Activated CD4-positive, alpha-beta T cell treated with anti-CD3 and anti-CD28 coated beads for 48 hours (primary cell): ENCODE measurements around the gene GRIK2.

ENCODE experiments used
- DNase-seq: peaks from one replicate; pipeline ENCODE4 v3.0.0-alpha.2; 2020

Gene GRIK2

DNA sequence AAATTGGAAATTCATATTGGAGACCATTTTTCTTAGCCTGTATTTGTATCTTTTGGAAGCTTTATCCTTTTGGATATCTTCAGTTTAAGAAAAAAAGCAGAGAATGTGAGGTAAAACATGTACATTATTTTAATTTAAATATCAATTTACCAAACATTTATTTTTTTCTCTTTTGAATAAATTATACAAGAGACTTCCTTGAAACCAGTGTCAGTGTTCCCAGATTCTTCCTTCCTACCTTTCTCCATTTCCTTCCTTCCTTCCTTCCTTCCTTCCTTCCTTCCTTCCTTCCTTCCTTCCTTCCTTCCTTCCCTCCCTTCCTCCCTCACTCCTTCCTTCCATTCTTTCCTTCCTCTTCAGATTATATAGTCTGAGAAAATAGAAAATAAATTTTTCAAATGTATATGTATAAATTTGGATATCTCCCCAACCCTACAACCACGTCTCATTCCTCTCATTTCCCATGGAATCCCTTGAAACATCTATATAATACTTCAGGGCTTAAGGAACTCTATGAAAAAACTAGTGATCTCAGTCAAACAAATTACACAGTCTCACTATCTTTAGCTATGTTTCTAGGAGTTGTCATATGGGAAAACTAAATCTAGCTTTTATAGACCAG is 528.4 kb downstream of the GRIK2 start:
- no peak for DNase-seq

DNA sequence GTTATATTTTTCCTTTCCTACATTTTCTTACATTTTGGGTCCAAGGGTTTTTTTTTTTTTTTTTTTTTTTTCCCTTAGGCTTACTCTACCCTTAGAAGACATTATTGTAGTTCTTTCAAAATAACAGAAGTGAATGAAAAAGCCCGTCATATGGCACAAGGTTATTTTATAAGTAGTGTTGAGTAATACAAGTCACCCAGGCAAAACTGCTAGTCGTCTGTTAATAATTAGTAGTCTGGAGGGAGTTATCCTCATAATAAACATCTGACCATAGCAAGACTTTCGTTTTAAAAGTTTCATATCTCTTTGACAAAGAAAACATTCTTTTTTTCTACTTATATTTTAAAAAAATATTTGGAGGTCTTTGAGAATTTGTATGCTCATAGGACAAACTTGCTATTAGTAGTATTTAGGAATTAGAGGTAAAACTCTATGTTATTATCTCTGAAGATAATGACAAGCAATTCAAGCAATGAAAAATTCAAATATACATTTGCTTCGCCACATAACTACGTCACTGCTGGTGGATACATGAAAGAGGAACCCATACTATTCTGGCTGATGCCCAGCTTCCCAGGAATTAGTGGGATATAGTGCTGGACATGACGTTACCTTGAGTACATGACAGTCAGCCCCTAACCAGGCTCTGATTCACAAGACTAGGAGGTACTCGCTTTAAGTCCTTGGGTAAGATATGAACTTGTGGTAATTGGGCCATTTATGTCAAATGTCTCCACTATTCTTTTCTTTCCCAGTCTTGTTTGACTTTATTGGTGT is 532.8 kb downstream of the GRIK2 start:
- DNase-seq, result no peak

DNA sequence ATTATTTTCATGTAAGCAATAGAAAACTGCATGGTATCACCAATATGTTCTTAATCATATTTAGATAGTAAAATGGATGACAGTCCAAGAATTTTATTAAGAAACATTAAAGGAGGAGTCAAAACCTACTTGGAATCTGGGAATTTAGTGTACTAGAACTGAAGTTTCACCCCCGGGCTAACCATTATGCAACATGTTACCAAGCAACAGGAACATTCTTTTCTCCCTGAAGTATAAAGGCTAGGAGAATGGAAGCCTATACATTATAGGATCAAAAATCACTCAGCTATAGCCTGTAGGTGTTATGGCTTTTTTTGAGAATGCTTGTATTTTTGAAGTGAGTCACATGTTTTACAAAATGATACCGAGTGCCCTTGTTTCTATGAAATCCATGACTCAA is 538.3 kb downstream of the GRIK2 start:
- no peak for DNase-seq

DNA sequence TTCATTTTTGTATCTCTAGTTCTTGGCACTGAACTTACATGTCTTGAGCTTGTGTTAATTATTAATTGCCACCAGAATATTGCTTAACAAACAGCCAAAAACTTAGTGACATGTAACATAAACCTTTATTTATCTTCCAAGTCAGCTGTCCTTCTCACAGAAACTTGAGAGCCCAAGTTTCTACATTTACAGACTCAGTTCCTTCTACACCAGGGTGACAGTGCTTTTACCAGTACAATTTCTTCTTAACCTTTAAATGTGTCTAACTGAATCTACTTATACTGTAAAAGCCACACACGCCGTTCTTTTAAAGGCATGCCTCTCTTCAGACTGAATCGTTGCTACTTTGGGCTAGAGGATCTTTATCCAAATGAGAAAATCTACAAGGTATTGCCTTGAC is 539.2 kb downstream of the GRIK2 start:
- no peak for DNase-seq

DNA sequence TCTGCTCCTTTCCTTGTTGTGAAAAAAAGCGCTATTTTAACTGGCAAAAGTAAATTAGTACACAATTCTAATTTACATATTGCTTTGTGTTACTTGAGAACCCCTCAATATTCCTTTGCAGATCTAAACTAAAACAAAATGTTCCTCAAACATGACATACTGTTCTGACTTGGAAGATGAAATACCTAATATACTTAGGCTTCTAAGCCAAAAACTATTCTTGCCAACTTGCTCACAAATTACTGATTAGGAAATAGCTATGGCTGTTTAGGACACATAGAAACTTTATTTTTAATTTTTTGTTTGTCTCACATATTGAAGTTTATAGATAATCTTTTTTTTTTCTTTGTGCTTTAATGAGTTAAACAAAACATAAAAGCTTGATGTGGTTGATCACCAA is 542.2 kb downstream of the GRIK2 start:
- no peak for DNase-seq

DNA sequence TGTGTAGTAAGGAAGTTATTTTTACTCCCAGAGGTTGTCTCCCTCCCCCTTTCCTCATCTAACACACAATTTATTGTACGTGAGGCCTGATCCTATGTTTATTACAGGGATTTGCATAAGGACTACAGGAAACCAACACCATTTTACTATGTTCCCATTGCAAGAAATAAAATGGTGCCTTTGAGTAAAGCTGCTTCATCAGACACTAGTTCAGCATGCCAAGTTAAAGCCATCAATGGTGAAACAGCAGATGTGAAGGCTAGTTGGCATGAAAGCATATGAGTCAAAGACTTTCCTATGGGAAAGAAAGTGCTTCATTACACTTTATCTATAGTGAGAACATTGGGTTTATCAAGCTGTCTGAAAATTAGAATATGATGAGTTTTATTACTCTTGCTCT is 543.0 kb downstream of the GRIK2 start:
- DNase-seq, result no peak

DNA sequence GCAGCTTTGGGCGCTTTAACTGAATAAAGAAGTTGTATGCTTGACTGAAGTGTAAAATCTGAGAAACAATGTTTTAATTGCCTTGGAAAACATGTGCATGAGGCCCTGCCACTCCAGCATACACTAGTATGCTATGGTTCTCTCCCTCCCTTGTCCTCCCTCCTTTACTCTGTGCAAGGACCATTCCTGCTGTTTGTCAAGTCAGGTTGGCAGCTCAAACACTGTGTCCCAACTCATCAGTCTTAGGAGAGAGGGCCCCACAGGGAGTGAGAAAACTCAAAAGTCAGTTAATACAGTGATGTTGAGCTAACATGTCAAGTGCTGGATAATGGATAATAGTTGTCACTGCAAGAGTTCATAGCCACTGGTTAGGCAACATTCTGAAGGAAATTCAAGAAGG is 543.6 kb downstream of the GRIK2 start:
- DNase-seq, result no peak

DNA sequence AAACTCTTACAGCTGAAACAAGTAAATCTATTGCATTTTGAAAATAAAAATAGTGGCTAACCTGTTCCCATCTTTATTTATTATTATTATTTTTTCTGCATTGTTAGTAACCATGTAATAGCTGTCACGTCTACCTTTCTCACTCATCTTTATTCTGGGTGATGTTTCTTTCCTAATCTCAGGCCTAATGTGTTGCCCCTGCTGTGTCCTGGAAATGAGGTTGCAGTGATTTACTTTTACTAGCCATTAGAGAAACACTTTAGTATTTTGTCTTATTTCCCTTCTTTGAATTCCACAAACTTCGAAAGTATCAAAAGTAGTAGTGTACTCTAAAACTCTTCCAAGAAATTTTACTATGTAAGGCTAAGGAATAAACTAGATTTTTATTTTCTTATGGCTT is 546.9 kb downstream of the GRIK2 start:
- DNase-seq, result no peak

DNA sequence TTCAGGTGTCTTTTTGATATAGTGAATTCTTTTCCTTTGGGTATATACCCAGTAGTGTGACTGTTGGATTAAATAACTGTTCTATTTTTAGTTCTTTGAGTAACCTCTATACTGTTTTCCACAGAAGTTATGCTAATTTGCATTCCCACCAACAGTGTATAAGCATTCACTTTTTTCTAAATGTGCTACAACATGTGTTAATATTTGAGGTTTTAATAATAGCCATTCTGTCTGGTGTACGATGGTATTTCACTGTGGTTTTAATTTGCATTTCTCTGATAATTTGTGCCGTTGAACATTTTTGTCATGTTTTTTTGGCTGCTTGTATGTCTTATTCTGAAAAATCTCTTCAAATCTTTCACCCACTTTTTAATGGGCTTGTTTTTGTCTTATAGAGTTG is 563.5 kb downstream of the GRIK2 start:
- no peak for DNase-seq

DNA sequence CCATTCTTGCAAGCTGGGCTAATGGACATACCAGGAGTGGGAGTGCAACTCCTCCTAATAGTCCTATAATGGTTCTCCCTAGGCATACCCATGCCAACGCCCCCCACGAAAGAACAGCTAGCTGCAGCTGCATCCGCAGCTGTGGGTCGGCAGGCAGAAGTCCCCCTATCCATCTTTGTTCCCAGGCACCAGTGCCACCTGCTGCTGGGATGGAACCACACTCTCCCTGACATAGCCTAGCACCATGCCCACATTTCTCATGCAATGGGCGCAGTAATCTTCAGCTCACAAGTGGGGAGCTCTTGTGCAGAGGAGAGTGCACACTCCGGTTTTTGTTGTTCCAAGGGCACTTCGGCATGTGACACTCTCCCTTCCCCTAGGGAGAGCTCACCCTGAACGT is 567.8 kb downstream of the GRIK2 start:
- no peak for DNase-seq

DNA sequence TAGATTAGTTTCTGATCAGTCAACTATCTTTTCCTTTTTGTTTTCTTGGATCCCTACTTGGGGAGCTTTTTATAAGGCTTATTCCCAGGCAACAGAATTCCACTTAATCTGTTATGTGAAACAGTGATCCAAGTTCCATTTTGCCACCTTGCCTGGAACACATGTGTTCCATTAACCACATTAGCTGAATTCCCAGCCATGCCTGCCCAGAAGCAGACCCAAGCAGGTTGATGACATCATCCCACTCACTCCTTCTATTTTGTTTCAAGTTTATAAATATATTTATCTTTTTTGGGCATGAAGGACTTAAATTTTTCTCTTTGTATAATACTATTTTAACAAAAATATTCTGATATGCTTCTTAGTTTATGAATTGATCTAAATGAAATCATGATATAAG is 587.4 kb downstream of the GRIK2 start:
- DNase-seq, result no peak

DNA sequence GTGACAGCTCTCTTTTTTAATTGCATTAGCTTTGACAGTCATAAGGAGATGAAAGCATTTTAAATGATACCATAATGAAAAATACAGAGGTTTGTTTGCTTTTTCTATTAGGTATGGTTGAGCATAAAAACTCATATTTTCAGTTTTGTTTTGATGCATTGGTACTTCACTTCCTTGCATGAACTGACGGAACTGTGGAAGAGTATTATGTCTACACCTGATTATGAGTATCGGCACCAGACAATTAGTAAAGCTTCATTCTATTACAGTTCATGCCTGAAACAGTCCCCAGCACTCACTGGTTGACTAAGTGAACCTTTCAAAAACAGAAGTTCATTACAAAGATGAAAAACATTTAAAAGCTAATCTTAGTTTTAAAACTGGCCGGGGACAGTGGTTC is 593.0 kb downstream of the GRIK2 start:
- no peak for DNase-seq

DNA sequence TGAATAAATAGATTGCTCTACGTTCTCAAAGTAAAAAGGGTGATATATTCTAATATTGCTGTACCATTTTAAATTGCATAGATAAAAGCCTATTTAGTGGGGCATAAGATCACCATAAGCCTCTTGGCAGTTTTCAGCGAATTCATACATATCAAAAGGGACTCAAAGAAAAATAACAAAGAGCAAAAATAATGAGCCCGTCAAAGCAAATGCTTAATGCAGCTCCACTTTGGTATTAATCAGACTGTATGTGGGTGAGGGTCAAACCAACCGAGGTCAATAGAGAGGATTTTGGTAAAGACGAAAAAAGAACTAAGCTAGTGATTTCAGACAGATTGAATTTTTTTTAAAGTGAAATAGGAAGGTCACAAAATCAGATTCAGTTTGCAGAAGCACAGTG is 598.8 kb downstream of the GRIK2 start:
- DNase-seq, result no peak

DNA sequence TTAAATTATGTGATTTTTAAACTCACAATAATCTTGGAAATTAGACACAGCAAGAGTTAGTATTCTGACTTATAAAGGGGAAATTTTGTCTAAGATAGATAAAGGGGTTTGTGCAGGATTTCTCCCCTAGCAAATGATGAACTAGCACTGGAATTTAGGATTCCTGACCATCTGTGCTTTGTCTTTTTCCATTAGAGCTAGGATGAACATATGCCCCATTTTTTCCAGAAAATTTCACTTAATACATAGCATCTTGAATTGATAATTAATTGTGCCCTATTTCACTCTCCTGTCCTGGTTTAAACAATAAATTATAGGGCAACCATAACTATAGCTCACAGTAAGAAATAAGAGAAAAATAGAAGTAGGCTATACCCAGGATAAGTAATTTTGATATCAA is 601.0 kb downstream of the GRIK2 start:
- no peak for DNase-seq

DNA sequence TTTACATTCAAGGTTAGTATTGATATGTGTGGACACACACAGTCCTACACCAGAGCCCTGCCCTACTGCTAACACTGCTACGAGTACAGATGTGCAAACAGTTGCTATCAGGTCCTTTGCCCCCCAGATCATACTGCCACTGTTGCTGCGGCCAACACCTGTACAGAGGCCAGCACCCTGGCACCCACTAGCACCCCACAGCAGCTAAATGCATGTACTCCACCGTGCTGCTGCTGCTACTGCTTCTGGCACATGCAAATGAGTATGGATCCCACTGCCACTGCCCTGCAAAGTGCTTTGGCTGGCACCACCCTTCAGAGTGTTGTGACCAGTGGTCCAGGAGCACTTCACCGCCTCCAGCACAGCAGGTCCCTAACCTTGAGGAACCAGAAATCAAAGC is 621.9 kb downstream of the GRIK2 start:
- no peak for DNase-seq

DNA sequence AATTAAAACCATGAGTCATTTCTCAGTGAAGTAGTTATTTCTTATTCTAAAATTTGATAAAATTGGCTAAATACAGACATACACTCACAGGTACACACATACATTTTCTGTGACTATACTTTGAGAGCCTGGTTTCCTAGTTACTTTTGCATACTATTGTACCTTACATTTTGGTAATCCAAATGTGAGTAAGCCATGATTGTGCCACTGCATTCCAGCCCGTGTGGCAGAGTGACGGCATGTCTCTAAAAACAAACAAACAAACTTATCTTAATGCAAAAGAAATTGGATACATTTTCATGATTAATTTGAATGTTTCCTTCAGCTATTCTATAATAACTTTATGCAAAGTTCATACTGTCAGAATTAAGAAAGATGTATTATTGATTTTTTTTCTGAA is 628.8 kb downstream of the GRIK2 start:
- DNase-seq, result no peak

DNA sequence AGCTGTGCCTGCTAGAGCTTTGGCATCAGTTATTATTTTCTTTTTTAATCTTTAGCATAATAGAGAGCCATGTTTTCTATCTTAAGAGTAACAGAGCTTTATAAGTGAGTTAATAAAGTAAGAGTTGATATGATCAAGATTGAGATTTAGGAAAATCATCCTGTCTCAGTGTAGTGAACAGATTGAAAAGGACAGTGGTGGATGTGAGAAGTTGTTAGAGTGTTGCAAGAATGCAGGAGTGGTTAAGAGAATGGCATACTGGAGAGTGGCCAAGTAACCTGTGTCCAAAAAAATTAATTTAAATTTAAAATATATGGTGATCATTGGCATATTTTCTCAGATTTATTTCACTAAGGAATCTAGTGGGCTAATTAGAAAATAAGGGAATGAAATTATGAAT is 629.3 kb downstream of the GRIK2 start:
- DNase-seq, result no peak

DNA sequence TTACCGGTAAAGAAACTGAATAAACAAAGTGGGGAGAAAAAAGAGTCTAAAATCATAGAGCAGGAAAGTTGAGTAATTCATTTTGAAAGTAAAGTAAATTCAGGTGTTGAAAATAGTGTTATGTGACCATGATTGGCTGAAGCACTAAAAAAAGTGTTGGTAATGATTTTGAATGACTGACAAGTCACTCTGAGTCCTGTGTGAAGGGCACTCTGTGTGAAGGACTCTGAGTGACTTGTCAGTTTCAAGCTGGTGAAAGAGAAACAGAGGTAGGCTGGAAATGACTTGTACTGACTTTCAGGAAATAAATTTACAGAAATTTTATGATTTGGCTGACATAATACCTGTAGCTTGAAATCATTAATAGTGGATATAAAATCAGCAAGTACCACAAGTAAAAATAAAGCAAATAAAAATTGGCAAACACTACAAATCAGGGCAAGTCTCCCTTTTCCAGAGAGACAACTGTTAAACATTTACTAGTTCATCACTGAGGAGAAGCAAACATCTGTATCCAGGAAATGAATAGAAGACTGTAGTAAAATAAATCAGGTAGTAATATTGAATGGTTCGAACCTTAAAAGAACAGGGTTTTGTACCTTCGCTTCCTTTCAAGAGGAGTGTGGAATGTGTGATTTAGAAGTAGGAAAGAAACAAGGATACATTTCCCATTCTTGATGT is 630.6 kb downstream of the GRIK2 start:
- no peak for DNase-seq

DNA sequence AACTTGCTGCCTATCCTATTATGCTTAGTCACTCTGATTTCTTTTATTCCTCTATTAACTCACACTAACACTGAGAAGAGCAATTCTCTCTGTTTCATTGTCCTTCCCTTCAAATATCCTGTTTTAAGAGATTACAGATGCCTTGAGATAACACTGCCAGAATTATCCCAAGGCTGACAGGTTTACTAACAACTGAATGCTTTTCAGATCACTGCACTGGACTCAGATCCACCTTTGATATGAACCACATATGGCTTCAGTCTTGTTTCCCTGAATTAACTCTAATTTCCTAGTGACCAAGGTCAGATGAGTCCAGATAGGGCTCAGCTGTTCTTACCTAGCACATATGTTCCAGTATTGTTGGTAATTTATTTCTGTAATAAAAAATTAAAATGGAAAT is 633.1 kb downstream of the GRIK2 start:
- DNase-seq, result no peak

DNA sequence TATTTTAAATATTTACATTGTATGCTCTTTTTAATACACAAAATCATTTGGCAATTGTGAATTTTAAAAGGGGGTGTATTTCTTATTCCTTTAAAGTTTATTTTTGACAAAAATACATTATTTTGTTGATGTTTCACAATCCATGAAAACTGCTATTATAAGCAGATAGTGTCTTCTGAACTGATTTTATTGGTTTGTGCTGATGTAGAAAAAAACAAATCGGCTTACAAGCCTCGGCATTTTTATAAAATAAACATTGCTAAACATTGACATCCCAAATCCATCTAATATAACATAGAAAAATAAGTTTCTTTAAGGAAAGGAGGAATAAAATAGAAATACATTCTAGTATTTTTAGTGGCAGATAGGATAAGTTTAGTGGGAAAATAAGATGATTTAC is 634.7 kb downstream of the GRIK2 start:
- DNase-seq, result no peak

DNA sequence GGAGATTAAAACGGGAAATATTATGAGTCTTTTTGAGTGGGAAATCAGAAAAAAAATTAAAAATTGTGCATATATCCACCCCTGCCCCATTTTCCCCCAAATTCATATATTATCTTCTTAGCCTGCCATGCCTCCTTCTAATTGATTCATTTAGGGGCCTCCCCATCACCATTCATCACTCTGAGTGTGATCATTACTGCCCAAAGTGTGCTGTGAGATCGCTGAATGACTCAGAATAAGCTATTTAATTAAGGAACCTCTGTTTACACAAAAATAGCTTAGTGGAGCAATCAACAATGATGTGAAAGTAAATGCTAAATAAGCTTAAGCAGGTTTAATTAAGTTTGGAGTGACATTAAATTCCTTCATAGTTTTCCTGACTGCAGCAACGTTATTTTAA is 645.5 kb downstream of the GRIK2 start:
- DNase-seq, result no peak

DNA sequence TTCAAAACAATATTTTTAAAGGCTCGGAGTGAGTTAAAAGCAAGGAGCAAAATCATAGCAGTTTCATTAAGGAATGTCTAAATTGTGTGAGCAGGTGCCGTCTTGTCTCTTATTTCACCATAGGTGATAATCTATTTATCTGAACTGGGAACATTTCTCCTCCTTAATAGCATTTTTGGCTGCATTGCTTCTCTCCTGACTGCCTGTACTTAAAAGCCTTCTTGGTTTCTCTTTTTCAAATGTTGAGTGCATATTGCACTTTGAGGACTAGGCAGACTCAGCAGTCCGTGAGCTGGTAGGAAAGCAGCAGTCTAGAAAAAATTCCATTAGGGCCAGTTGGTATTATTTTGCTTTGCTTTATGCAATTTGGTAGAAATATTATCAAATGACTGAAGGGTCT is 645.9 kb downstream of the GRIK2 start:
- no peak for DNase-seq

DNA sequence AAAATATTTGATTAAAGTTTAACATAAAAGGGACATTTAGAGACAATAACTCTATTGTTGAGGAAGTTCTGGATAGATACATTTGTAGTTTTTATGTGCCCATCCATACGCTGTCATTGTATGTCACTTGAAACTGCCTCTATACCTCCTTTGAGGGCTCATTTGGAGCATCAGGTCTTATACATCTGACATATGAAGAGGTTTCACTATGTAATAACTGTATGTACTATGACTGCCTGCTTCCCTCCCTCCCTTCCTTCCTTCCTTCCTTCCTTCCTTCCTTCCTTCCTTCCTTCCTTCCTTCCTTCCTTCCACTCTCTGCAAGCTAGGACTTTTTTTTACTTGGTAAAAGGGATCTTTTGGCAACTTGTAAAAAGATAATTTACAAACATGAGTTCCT is 657.5 kb downstream of the GRIK2 start:
- DNase-seq, result no peak

DNA sequence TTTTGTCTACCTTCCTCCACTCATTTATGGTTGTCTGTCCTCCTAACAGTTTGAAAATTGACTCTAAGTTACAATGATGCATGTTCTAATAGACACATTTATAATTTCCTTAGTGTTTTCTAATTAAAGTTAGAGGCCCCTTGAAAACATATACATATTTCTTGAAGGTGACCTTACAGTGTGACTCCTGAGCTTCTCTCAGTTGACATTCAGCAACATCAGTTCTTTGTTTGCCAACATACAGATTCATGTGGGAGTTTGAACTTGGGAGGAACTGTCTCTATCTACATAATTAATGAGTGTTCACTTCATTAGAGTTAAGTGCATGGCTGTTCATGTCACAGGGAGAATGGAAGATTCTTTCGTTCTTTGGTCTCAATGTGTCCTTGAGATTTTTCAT is 658.2 kb downstream of the GRIK2 start:
- DNase-seq, result no peak

DNA sequence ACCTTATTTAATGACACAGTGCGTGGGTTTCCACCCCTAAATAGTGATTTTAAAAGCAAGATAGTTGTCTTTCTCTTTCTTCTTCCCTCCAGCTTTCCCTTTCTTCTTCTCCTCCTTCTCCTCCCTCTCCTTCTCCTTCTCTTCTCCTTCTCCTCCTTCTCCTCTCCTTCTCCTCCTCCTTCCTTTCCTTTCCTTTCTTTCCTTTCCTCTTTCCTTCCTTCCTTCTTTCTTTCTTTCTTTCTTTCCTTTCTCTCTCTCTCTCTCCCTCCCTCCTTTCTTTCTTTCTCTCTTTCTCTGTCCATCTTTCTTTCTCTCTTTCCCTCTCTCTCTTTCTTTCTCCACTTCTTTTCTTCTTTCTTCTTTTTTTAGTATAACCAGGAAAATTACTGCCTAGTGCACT is 670.6 kb downstream of the GRIK2 start:
- no peak for DNase-seq
